Peyer's patch (tissue), 4 donors: ENCODE results near the gene DPP3.

Source experiments
- POLR2A ChIP-seq, 2 donors: fragments of 450-650 bp; IDR thresholded peaks; one replicate each; pipeline ENCODE4 v1.5.1; 2017; ENCODE audit warnings: antibody characterized with exemption in 2 of 2, mild to moderate bottlenecking in 2 of 2, moderate library complexity in 2 of 2
- TF ChIP-seq, protein P1 (sequence below), 6 experiments: fragments of 450-650 bp in 4 of 6; fragments of 200-600 bp in 2 of 6; sonication (generic) in 1 of 6; IDR thresholded peaks; one replicate each; pipeline ENCODE4 v1.5.1; 2017 to 2019; ENCODE audit warnings: antibody characterized with exemption in 6 of 6, mild to moderate bottlenecking in 3 of 6, moderate library complexity in 1 of 6

GRCh38 chr11:66523611-66524010, 43.4 kb downstream of the DPP3 start:
- TF ChIP-seq, protein P1, sequence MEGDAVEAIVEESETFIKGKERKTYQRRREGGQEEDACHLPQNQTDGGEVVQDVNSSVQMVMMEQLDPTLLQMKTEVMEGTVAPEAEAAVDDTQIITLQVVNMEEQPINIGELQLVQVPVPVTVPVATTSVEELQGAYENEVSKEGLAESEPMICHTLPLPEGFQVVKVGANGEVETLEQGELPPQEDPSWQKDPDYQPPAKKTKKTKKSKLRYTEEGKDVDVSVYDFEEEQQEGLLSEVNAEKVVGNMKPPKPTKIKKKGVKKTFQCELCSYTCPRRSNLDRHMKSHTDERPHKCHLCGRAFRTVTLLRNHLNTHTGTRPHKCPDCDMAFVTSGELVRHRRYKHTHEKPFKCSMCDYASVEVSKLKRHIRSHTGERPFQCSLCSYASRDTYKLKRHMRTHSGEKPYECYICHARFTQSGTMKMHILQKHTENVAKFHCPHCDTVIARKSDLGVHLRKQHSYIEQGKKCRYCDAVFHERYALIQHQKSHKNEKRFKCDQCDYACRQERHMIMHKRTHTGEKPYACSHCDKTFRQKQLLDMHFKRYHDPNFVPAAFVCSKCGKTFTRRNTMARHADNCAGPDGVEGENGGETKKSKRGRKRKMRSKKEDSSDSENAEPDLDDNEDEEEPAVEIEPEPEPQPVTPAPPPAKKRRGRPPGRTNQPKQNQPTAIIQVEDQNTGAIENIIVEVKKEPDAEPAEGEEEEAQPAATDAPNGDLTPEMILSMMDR (IDR thresholded peaks at IDR 0.05): no peak
- TF ChIP-seq POLR2A (IDR thresholded peaks at IDR 0.05): no peak
